ENCODE data around the gene FRMD4A.
"Not testable (repeated sequence)": the region's sequence is repeated elsewhere in the genome, so short reads cannot be mapped to it uniquely, and the experiment has no call there.

Gene FRMD4A

GRCh38 chr10:14250496-14251076 is 80.1 kb downstream of the FRMD4A start:
- no peak overlapping the region for H3K4me3 ChIP-seq (ENCODE audit: low read length)
- TF ChIP-seq ZNF274 (IDR thresholded peaks at IDR 0.05; ENCODE audit: low read depth, low read length) = no peak

- TF ChIP-seq ZNF274 (IDR thresholded peaks at IDR 0.05; ENCODE audit: low read depth, low read length) = no peak
- H3K4me3 ChIP-seq (ENCODE audit: low read length) = no peak overlapping the region
Measured at GRCh38 chr10:14247377-14248116, 83.2 kb downstream of the FRMD4A start.

- H3K4me3 ChIP-seq (ENCODE audit: low read length) = no peak overlapping the region
- no peak for TF ChIP-seq ZNF274 (IDR thresholded peaks at IDR 0.05; ENCODE audit: low read depth, low read length)
Measured at GRCh38 chr10:14244801-14245211, 85.9 kb downstream of the FRMD4A start.

- no peak overlapping the region for H3K4me3 ChIP-seq (ENCODE audit: low read length)
- TF ChIP-seq ZNF274 (IDR thresholded peaks at IDR 0.05; ENCODE audit: low read depth, low read length) = no peak
Measured at GRCh38 chr10:14244147-14244546, 86.6 kb downstream of the FRMD4A start.

GRCh38 chr10:14243221-14243620 is 87.5 kb downstream of the FRMD4A start:
- TF ChIP-seq ZNF274 (IDR thresholded peaks at IDR 0.05; ENCODE audit: low read depth, low read length) = no peak
- no peak overlapping the region for H3K4me3 ChIP-seq (ENCODE audit: low read length)

- no peak overlapping the region for H3K4me3 ChIP-seq (ENCODE audit: low read length)
- TF ChIP-seq ZNF274 (IDR thresholded peaks at IDR 0.05; ENCODE audit: low read depth, low read length) = no peak
Measured at GRCh38 chr10:14241196-14241595, 89.5 kb downstream of the FRMD4A start.

- H3K4me3 ChIP-seq (ENCODE audit: low read length) = no peak overlapping the region
Measured at GRCh38 chr10:14240253-14241189, 90.2 kb downstream of the FRMD4A start.

GRCh38 chr10:14238659-14239058 is 92.1 kb downstream of the FRMD4A start:
- H3K4me3 ChIP-seq (ENCODE audit: low read length) = not testable (repeated sequence)

More at GRCh38 chr10:14240253-14241189, 90.2 kb downstream of the FRMD4A start:
- TF ChIP-seq ZNF274 (IDR thresholded peaks at IDR 0.05; ENCODE audit: low read depth, low read length) = no peak

GRCh38 chr10:14236341-14236740 is 94.4 kb downstream of the FRMD4A start:
- TF ChIP-seq ZNF274 (IDR thresholded peaks at IDR 0.05; ENCODE audit: low read depth, low read length) = no peak
- H3K4me3 ChIP-seq (ENCODE audit: low read length) = no peak overlapping the region

- TF ChIP-seq ZNF274 (IDR thresholded peaks at IDR 0.05; ENCODE audit: low read depth, low read length) = no peak
- H3K4me3 ChIP-seq (ENCODE audit: low read length) = no peak overlapping the region
Measured at GRCh38 chr10:14235566-14236195, 95.0 kb downstream of the FRMD4A start.

GRCh38 chr10:14233566-14233965 is 97.2 kb downstream of the FRMD4A start:
- TF ChIP-seq ZNF274 (IDR thresholded peaks at IDR 0.05; ENCODE audit: low read depth, low read length) = no peak
- no peak overlapping the region for H3K4me3 ChIP-seq (ENCODE audit: low read length)

GRCh38 chr10:14228798-14229197 is 101.9 kb downstream of the FRMD4A start:
- not testable (repeated sequence) for H3K4me3 ChIP-seq (ENCODE audit: low read length)

- no peak for TF ChIP-seq ZNF274 (IDR thresholded peaks at IDR 0.05; ENCODE audit: low read depth, low read length)
- no peak overlapping the region for H3K4me3 ChIP-seq (ENCODE audit: low read length)
Measured at GRCh38 chr10:14225379-14225778, 105.3 kb downstream of the FRMD4A start.

- no peak for TF ChIP-seq ZNF274 (IDR thresholded peaks at IDR 0.05; ENCODE audit: low read depth, low read length)
- H3K4me3 ChIP-seq (ENCODE audit: low read length) = no peak overlapping the region
Measured at GRCh38 chr10:14220026-14220425, 110.7 kb downstream of the FRMD4A start.

All from GM08714 (cell line).